HepG2 (cell line): Measurements from ENCODE around the gene MLX. TPM values are rescaled to one million over a fixed set of nuclear protein-coding genes. Genes with fewer than 3 reads are reported as not detected.
A peak's percentile ranks its signal among the peaks of the same experiment; 100 is the strongest.

Experiments
- ARID5B ChIP-seq: IDR thresholded peaks from 2 replicates; pipeline ENCODE4 v1.4.0; 2020; ENCODE audit warnings: mild to moderate bottlenecking, missing genetic modification reagents
- ASH2L ChIP-seq: fragments of 300-600, 200-600 bp; sonication (generic); IDR thresholded peaks from 2 replicates; pipeline ENCODE4 v1.7.0; 2017; ENCODE audit warnings: low read depth, mild to moderate bottlenecking, moderate library complexity, mixed read lengths, low read length; ENCODE audit not compliant: insufficient read length
- CREB1 ChIP-seq, 2 experiments: fragments of 450-650 bp in 1 of 2; IDR thresholded peaks; 2 replicates each; pipeline ENCODE4 v1.6.1; 2016 to 2017; ENCODE audit warnings: control low read depth in 1 of 2, mild to moderate bottlenecking in 1 of 2, missing compliant biosample characterization in 1 of 2, missing genetic modification characterization in 1 of 2
- EP300 ChIP-seq, 3 experiments: sonication (generic) in 1 of 3; formaldehyde crosslinking in 1 of 3; IDR thresholded peaks; 2 replicates each; pipeline versions ENCODE4 v1.5.1 to v1.6.1; 2011 to 2020; ENCODE audit warnings: low read depth in 2 of 3, low read length in 2 of 3, borderline replicate concordance in 1 of 3, improper control_type of control experiment in 1 of 3, mild to moderate bottlenecking in 1 of 3, missing genetic modification reagents in 1 of 3, moderate library complexity in 1 of 3
- HIVEP1 ChIP-seq: sonication (generic); formaldehyde crosslinking; IDR thresholded peaks from 2 replicates; pipeline ENCODE4 v1.4.0; 2020; ENCODE audit warnings: mild to moderate bottlenecking, missing genetic modification reagents
- HMGXB4 ChIP-seq, 2 experiments: sonication (generic) in 1 of 2; formaldehyde crosslinking in 1 of 2; IDR thresholded peaks; 2 replicates each; pipeline versions ENCODE4 v1.4.0 to v1.6.1; 2018 to 2020; ENCODE audit warnings: missing genetic modification reagents in 2 of 2, borderline replicate concordance in 1 of 2, low read depth in 1 of 2, mild to moderate bottlenecking in 1 of 2, missing biosample characterization in 1 of 2
- MAX ChIP-seq: IDR thresholded peaks from 2 replicates; pipeline ENCODE4 v1.6.1; 2012; ENCODE audit warnings: inconsistent platforms
- PITX1 ChIP-seq: sonication (generic); formaldehyde crosslinking; IDR thresholded peaks from 2 replicates; pipeline ENCODE4 v1.5.1; 2020; ENCODE audit warnings: mild to moderate bottlenecking, missing genetic modification reagents
- SMYD3 ChIP-seq: sonication (generic); formaldehyde crosslinking; IDR thresholded peaks from 2 replicates; pipeline ENCODE4 v1.8.1; 2023; ENCODE audit warnings: mild to moderate bottlenecking, missing genetic modification reagents
- YEATS2 ChIP-seq: sonication (generic); formaldehyde crosslinking; IDR thresholded peaks from 2 replicates; pipeline ENCODE4 v1.4.0; 2020; ENCODE audit warnings: missing genetic modification reagents, borderline replicate concordance
- ZNF547 ChIP-seq: sonication (generic); formaldehyde crosslinking; IDR thresholded peaks from 2 replicates; pipeline ENCODE4 v1.5.1; 2020; ENCODE audit warnings: mild to moderate bottlenecking, missing genetic modification reagents
- polyA plus RNA-seq, 8 experiments: library from polyadenylated mRNA; depleted of rRNA in 3 of 8; stranded (reverse) in 7 of 8; unstranded in 1 of 8; fragments of >200 nt; fragmentation: Illumina TruSeq in 4 of 8; extraction: Trizol in 4 of 8; gene quantifications; 2 replicates each; pipeline versions ENCODE4 v1.2.1 to v1.2.3, GENCODE V29; 2011 to 2016; ENCODE audit warnings: low read depth in 4 of 8, missing spikeins in 1 of 8, mixed read lengths in 1 of 8; ENCODE audit not compliant: insufficient read depth in 1 of 8
- total RNA-seq, 5 experiments: library from RNA; depleted of rRNA; stranded (reverse); fragments of >200 nt; fragmentation: Illumina TruSeq; extraction: Trizol; gene quantifications; 2 replicates each; pipeline ENCODE4 v1.2.3, GENCODE V29; 2016; ENCODE audit warnings: low read depth in 1 of 5
- TF ChIP-seq, protein P1 (sequence below): sonication (generic); formaldehyde crosslinking; IDR thresholded peaks from 2 replicates; pipeline ENCODE4 v1.4.0; 2020; ENCODE audit warnings: low read depth, mild to moderate bottlenecking, missing genetic modification reagents
- TF ChIP-seq, protein P2 (sequence below): sonication (generic); formaldehyde crosslinking; IDR thresholded peaks from 2 replicates; pipeline ENCODE4 v1.5.0; 2020; ENCODE audit warnings: missing genetic modification reagents

Gene MLX
- total and polyA plus RNA-seq, 2 of the 13 experiments (the other 11 are each of a cell fraction or from before 2014, with no cell fraction given): 38.9 to 74.4 TPM

DNA sequence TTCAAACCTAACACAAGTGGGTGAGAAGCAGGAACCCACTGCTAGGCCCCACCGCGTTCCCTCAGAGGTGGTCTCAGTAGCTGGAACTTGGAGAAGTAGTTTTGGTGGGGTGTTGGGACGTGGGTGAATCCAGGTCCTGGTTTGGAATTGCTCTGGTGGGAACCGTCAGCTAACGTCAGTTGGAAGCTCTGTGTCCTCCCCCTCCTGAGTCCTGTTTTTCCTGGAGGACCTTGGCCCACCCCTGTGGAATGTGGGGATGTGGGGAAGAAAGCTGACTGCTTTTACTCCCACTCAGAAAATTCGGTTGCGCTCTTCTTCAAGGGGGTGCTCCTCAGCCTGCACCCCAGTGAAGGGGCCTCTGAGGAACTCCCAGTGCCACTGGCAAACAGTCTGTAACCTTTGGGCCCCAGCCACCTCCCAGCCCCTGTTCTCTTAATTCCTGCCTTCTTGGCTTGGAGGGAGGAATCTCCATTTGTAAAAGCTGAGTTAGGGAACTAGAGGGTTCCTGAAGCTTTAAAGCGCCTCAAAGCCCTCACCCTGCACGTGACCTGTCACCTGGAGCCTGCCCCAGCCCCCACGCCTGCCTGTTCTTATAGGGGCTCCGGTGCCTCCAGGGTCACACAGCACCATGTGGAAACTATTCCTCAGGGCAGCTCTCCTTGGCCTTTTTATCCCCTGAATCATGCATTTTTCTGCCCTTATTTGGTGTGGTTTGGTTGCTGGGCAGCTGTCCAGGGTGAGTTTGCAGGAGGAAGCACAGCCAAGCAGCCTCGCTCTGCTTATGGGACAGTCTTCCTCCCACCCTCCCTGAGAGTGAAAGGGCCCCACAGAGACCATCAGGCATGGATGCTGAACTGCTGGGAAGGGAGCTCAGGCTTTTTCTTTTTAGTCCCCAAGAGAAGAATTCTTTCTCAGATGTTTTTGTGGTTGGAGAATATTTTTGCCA, 47.1 kb upstream of the MLX start (continued):
- TF ChIP-seq YEATS2 (CRISPR knock-in tag) (0 out of 2 replicates have a peak, but pooled peaks have one; percentile 28), ZNF547 (CRISPR knock-in tag) (peak; percentile 19; the same call in 1 of the 2 replicates), PITX1 (CRISPR knock-in tag) (peak; percentile 13; the same call in 1 of the 2 replicates), ARID5B (CRISPR knock-in tag) (peak; percentile 56; the same call in 1 of the 2 replicates), HMGXB4 (CRISPR knock-in tag; IDR thresholded peaks at IDR 0.05; ENCODE audit: borderline replicate concordance in 1 of 2, low read depth in 1 of 2) (0 out of 4 replicates have a peak, but pooled peaks of 1 of the 2 experiments have one; percentile 18), HIVEP1 (CRISPR knock-in tag) (no peak), MAX (peak; percentile 55; the same call in 1 of the 2 replicates), SMYD3 (CRISPR knock-in tag) (no peak), CREB1 (IDR thresholded peaks at IDR 0.05) (no peak), CREB1 (CRISPR knock-in tag; IDR thresholded peaks at IDR 0.05) (no peak), EP300 (IDR thresholded peaks at IDR 0.05; ENCODE audit: low read depth in 2 of 2, low read length in 2 of 2) (peak; percentile 19 to 29; a peak in 3 of 4 replicates), EP300 (CRISPR knock-in tag; IDR thresholded peaks at IDR 0.05; ENCODE audit: borderline replicate concordance) (no peak; the same call in 1 of the 2 replicates), ASH2L (peak; percentile 56)
- TF ChIP-seq, protein P1, sequence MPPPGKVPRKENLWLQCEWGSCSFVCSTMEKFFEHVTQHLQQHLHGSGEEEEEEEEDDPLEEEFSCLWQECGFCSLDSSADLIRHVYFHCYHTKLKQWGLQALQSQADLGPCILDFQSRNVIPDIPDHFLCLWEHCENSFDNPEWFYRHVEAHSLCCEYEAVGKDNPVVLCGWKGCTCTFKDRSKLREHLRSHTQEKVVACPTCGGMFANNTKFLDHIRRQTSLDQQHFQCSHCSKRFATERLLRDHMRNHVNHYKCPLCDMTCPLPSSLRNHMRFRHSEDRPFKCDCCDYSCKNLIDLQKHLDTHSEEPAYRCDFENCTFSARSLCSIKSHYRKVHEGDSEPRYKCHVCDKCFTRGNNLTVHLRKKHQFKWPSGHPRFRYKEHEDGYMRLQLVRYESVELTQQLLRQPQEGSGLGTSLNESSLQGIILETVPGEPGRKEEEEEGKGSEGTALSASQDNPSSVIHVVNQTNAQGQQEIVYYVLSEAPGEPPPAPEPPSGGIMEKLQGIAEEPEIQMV: 0 out of 2 replicates have a peak, but pooled peaks have one; percentile 20
- TF ChIP-seq, protein P2, sequence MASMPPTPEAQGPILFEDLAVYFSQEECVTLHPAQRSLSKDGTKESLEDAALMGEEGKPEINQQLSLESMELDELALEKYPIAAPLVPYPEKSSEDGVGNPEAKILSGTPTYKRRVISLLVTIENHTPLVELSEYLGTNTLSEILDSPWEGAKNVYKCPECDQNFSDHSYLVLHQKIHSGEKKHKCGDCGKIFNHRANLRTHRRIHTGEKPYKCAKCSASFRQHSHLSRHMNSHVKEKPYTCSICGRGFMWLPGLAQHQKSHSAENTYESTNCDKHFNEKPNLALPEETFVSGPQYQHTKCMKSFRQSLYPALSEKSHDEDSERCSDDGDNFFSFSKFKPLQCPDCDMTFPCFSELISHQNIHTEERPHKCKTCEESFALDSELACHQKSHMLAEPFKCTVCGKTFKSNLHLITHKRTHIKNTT (CRISPR knock-in tag): no peak
